Ovary (tissue), 3 donors: Measurements from ENCODE around the gene PRIMA1.

Experiments
- POLR2A ChIP-seq: fragments of 450-650 bp; IDR thresholded peaks from one replicate; pipeline ENCODE4 v1.6.1; 2017; ENCODE audit warnings: antibody characterized with exemption, mild to moderate bottlenecking, moderate library complexity
- TF ChIP-seq, protein P1 (sequence below), 3 donors: fragments of 450-650 bp in 2 of 3; fragments of 200-600 bp in 1 of 3; IDR thresholded peaks; one replicate each; pipeline versions ENCODE4 v1.5.1 to v1.8.0; 2016 to 2022; ENCODE audit warnings: antibody characterized with exemption in 3 of 3, mild to moderate bottlenecking in 1 of 3
- donor health status: DM: no; HTN: no; CAD: no.

GRCh38 chr14:93788543-93789227, 400 bp upstream of the PRIMA1 start:
- TF ChIP-seq, protein P1, sequence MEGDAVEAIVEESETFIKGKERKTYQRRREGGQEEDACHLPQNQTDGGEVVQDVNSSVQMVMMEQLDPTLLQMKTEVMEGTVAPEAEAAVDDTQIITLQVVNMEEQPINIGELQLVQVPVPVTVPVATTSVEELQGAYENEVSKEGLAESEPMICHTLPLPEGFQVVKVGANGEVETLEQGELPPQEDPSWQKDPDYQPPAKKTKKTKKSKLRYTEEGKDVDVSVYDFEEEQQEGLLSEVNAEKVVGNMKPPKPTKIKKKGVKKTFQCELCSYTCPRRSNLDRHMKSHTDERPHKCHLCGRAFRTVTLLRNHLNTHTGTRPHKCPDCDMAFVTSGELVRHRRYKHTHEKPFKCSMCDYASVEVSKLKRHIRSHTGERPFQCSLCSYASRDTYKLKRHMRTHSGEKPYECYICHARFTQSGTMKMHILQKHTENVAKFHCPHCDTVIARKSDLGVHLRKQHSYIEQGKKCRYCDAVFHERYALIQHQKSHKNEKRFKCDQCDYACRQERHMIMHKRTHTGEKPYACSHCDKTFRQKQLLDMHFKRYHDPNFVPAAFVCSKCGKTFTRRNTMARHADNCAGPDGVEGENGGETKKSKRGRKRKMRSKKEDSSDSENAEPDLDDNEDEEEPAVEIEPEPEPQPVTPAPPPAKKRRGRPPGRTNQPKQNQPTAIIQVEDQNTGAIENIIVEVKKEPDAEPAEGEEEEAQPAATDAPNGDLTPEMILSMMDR (IDR thresholded peaks at IDR 0.05), result peak in 2 of 3 donors; percentile 26 to 43
- TF ChIP-seq POLR2A, result no peak
